EL (cell line): ENCODE results near the gene ZNF571.

Experiments
- DNase-seq: peaks from one replicate; pipeline ENCODE4 v3.0.0-alpha.2; 2016

Gene ZNF571

GRCh38 chr19:37594304-37594981 lies at the start of gene ZNF571, which contains the start of gene ZNF540:
Gene ZNF571, minus strand, starts transcription at chr19:37594792. Its CDS starts 8,116 bp downstream, at chr19:37586676.
Gene ZNF540, plus strand, starts transcription at chr19:37594876. Its CDS starts 3,572 bp downstream, at chr19:37598448.
- DNase-seq: peak; percentile 93

- DNase-seq: peak; percentile 3
Measured at GRCh38 chr19:37635076-37636056, 40.8 kb upstream of the ZNF571 start.

GRCh38 chr19:37594982-37595382 lies 390 bp upstream of the ZNF571 start:
- peak; percentile 58 for DNase-seq

GRCh38 chr19:37593996-37594303 lies 642 bp downstream of the ZNF571 start:
- no peak for DNase-seq

- no peak for DNase-seq
Measured at GRCh38 chr19:37583340-37583739, 11.3 kb downstream of the ZNF571 start.

- peak; percentile 37 for DNase-seq
Measured at GRCh38 chr19:37572203-37572602, 22.4 kb downstream of the ZNF571 start.

GRCh38 chr19:37565370-37565669 lies 29.3 kb downstream of the ZNF571 start:
- DNase-seq: no peak

- DNase-seq: no peak
Measured at GRCh38 chr19:37564624-37565369, 29.8 kb downstream of the ZNF571 start.

- DNase-seq: no peak
Measured at GRCh38 chr19:37563518-37563917, 31.1 kb downstream of the ZNF571 start.

- peak; percentile 67 for DNase-seq
Measured at GRCh38 chr19:37551129-37551993, 43.2 kb downstream of the ZNF571 start.

GRCh38 chr19:37537391-37537947 lies 57.1 kb downstream of the ZNF571 start:
- no peak for DNase-seq

GRCh38 chr19:37519890-37520289 lies 74.7 kb downstream of the ZNF571 start:
- peak; percentile 50 for DNase-seq
